Suprapubic skin (tissue), 4 donors: ENCODE results near the gene CGB5. TPM values are rescaled to one million over a fixed set of nuclear protein-coding genes. Genes with fewer than 3 reads are reported as not detected.
"Not testable (repeated sequence)": the region's sequence is repeated elsewhere in the genome, so short reads cannot be mapped to it uniquely, and the experiment has no call there.

Source experiments
- DNase-seq, 2 donors: peaks; one replicate each; pipeline ENCODE4 v3.0.0-alpha.2; 2019; ENCODE audit warnings: low spot score in 2 of 2
- H3K27ac ChIP-seq: fragments of 200-600 bp; sonication (generic); one replicate; pipeline ENCODE4 v1.5.1; 2019
- H3K27me3 ChIP-seq: fragments of 200-600 bp; sonication (generic); one replicate; pipeline ENCODE4 v1.5.1; 2019
- H3K36me3 ChIP-seq: fragments of 200-600 bp; sonication (generic); one replicate; pipeline ENCODE4 v1.5.1; 2019
- H3K4me1 ChIP-seq: fragments of 200-600 bp; sonication (generic); one replicate; pipeline ENCODE4 v1.5.1; 2019
- H3K4me3 ChIP-seq: fragments of 200-600 bp; sonication (generic); one replicate; pipeline ENCODE4 v1.5.1; 2019; ENCODE audit warnings: mild to moderate bottlenecking
- H3K9me3 ChIP-seq: fragments of 200-600 bp; sonication (generic); one replicate; pipeline ENCODE4 v1.5.1; 2019
- CTCF ChIP-seq, 2 donors: fragments of 200-600 bp in 1 of 2; fragments of 450-650 bp in 1 of 2; sonication (generic) in 1 of 2; IDR thresholded peaks; one replicate each; pipeline ENCODE4 v1.5.1; 2016 to 2019; ENCODE audit warnings: antibody characterized with exemption in 2 of 2, mild to moderate bottlenecking in 1 of 2, moderate library complexity in 1 of 2
- EP300 ChIP-seq: sonication (generic); formaldehyde crosslinking; IDR thresholded peaks from one replicate; pipeline ENCODE4 v1.6.1; 2017; ENCODE audit warnings: antibody characterized with exemption
- POLR2A ChIP-seq, 2 donors: fragments of 450-650 bp; IDR thresholded peaks; one replicate each; pipeline ENCODE4 v1.6.1; 2017; ENCODE audit warnings: antibody characterized with exemption in 2 of 2, mild to moderate bottlenecking in 2 of 2, moderate library complexity in 2 of 2
- POLR2AphosphoS5 ChIP-seq, 3 donors: sonication (generic); formaldehyde crosslinking; IDR thresholded peaks; one replicate each; pipeline ENCODE4 v1.6.1; 2017; ENCODE audit warnings: antibody characterized with exemption in 3 of 3
- WGBS: methylation state at CpG from one replicate; pipeline ENCODE4 v1.1.5; 2018; 5-methylcytosine and 5-hydroxymethylcytosine counted together
- total RNA-seq, 4 donors: library from RNA; depleted of rRNA; stranded (reverse); fragments of >200 nt; gene quantifications; one replicate each; pipeline ENCODE4 v1.1.0, GENCODE V29; 2016

CGB5 gene
- 1 to 10 TPM in 1 of 4 donors, not detected in 3; 2.5 TPM for total RNA-seq

GRCh38 chr19:49043548-49043947 lies at the start of gene CGB5:
Gene CGB5, plus strand, starts transcription at chr19:49043848. Its CDS starts 362 bp downstream, at chr19:49044210.
- WGBS: no CpG with 5 or more reads among the region's 15 CpGs
- H3K27ac ChIP-seq, H3K4me3 ChIP-seq, H3K27me3 ChIP-seq, H3K9me3 ChIP-seq, H3K4me1 ChIP-seq, H3K36me3 ChIP-seq, DNase-seq: not testable (repeated sequence)

GRCh38 chr19:48994035-48994386 lies 49.6 kb upstream of the CGB5 start:
- DNase-seq: no peak
- Histone ChIP-seq H3K4me3 (peak overlapping the region; percentile 76), H3K9me3 (no peaks in the 10 kb centered on the region), H3K4me1 (peaks cover 44% of the 10 kb centered on the region), H3K36me3 (peaks cover 2% of the 10 kb centered on the region), H3K27ac (peak overlapping the region; percentile 95), H3K27me3 (no peaks in the 10 kb centered on the region)
- 0% methylated on average over 13 of the region's 13 CpGs for WGBS
- TF ChIP-seq EP300 (no peak), POLR2AphosphoS5 (IDR thresholded peaks at IDR 0.05) (no peak), CTCF (IDR thresholded peaks at IDR 0.05) (no peak)

- Histone ChIP-seq H3K27me3 (no peaks in the 10 kb centered on the region), H3K36me3 (peaks cover 8% of the 10 kb centered on the region), H3K27ac (no peak overlapping the region), H3K4me1 (peaks cover 15% of the 10 kb centered on the region), H3K4me3 (no peak overlapping the region), H3K9me3 (no peaks in the 10 kb centered on the region)
- TF ChIP-seq CTCF (IDR thresholded peaks at IDR 0.05) (peak in 1 of 2 donors; percentile 30), POLR2AphosphoS5 (IDR thresholded peaks at IDR 0.05) (no peak), POLR2A (IDR thresholded peaks at IDR 0.05) (no peak), EP300 (no peak)
- no peak for DNase-seq
- 84% methylated on average over 3 of the region's 5 CpGs for WGBS
Measured at GRCh38 chr19:48997972-48998371, 45.7 kb upstream of the CGB5 start.

GRCh38 chr19:48999481-49000325 lies 43.9 kb upstream of the CGB5 start:
- peaks cover 7% of the 10 kb centered on the region for H3K4me1 ChIP-seq
- H3K27me3 ChIP-seq: no peaks in the 10 kb centered on the region
- H3K4me3 ChIP-seq: no peak overlapping the region
- peaks cover 24% of the 10 kb centered on the region for H3K36me3 ChIP-seq
- TF ChIP-seq CTCF (IDR thresholded peaks at IDR 0.05) (peak; percentile 17 to 66), POLR2AphosphoS5 (IDR thresholded peaks at IDR 0.05) (no peak)
- WGBS: 87% methylated on average over 6 of the region's 16 CpGs
- no peak for DNase-seq
- no peak overlapping the region for H3K27ac ChIP-seq
- no peaks in the 10 kb centered on the region for H3K9me3 ChIP-seq

- Histone ChIP-seq H3K4me3 (no peak overlapping the region), H3K9me3 (no peaks in the 10 kb centered on the region), H3K27ac (no peak overlapping the region), H3K36me3 (peaks cover 61% of the 10 kb centered on the region), H3K27me3 (no peaks in the 10 kb centered on the region), H3K4me1 (no peaks in the 10 kb centered on the region)
- no peak for DNase-seq
- WGBS: 99% methylated on average over 15 of the region's 15 CpGs
- no peak for TF ChIP-seq EP300
- no peak for TF ChIP-seq POLR2AphosphoS5 (IDR thresholded peaks at IDR 0.05)
Measured at GRCh38 chr19:49004133-49004532, 39.5 kb upstream of the CGB5 start.

- H3K27ac ChIP-seq: no peak overlapping the region
- H3K27me3 ChIP-seq: no peaks in the 10 kb centered on the region
- H3K4me1 ChIP-seq: no peaks in the 10 kb centered on the region
- TF ChIP-seq EP300: no peak
- no peak for TF ChIP-seq CTCF (IDR thresholded peaks at IDR 0.05)
- TF ChIP-seq POLR2A (IDR thresholded peaks at IDR 0.05): no peak
- no peak for TF ChIP-seq POLR2AphosphoS5 (IDR thresholded peaks at IDR 0.05)
- no peak overlapping the region for H3K4me3 ChIP-seq
- 92% methylated on average over 7 of the region's 7 CpGs for WGBS
- H3K9me3 ChIP-seq: no peaks in the 10 kb centered on the region
- H3K36me3 ChIP-seq: peaks cover 70% of the 10 kb centered on the region
- DNase-seq: no peak
Measured at GRCh38 chr19:49004964-49005614, 38.6 kb upstream of the CGB5 start.
